NB4 (cell line): ENCODE results near the gene MARK3.

Source experiments
- CTCF ChIP-seq: IDR thresholded peaks from one replicate; pipeline ENCODE4 v1.5.1; 2012; ENCODE audit warnings: low read depth, low read length
- MAX ChIP-seq: IDR thresholded peaks from 2 replicates; pipeline ENCODE4 v1.6.1; 2011; ENCODE audit warnings: low read depth, low read length
- POLR2A ChIP-seq: IDR thresholded peaks from 2 replicates; pipeline ENCODE4 v1.6.1; 2011; ENCODE audit warnings: mild to moderate bottlenecking; ENCODE audit not compliant: insufficient read length; ENCODE audit errors: extremely low read depth

- TF ChIP-seq CTCF (no peak), MAX (no peak), POLR2A (no peak)
These were observed 60.6 kb downstream of the MARK3 start for GRCh38 chr14:103445806-103446205.
